Ectodermal cell (in vitro differentiated cells): ENCODE data around the gene CEBPZ.
A peak's percentile ranks its signal among the peaks of the same experiment; 100 is the strongest.

Source experiments
- H3K27ac ChIP-seq: 2 replicates; pipeline ENCODE4 v1.7.0; 2013; ENCODE audit warnings: mild to moderate bottlenecking, low read depth, low read length; ENCODE audit not compliant: insufficient read depth, poor library complexity, severe bottlenecking
- H3K27me3 ChIP-seq: 2 replicates; pipeline ENCODE4 v1.7.0; 2013; ENCODE audit warnings: mild to moderate bottlenecking, low read length; ENCODE audit not compliant: insufficient read depth, control insufficient read depth, poor library complexity, severe bottlenecking
- H3K36me3 ChIP-seq: one replicate; pipeline ENCODE4 v1.7.0; 2013; ENCODE audit warnings: low read length; ENCODE audit not compliant: control insufficient read depth, insufficient read depth
- H3K4me1 ChIP-seq: one replicate; pipeline ENCODE4 v1.7.0; 2013; ENCODE audit warnings: low read length; ENCODE audit not compliant: control insufficient read depth, insufficient read depth
- H3K4me3 ChIP-seq: 2 replicates; pipeline ENCODE4 v1.7.0; 2013; ENCODE audit warnings: low read depth, low read length, control low read depth; ENCODE audit not compliant: insufficient read depth
- H3K9me3 ChIP-seq: 2 replicates; pipeline ENCODE4 v1.7.0; 2013; ENCODE audit warnings: mild to moderate bottlenecking, low read length, moderate library complexity; ENCODE audit not compliant: control insufficient read depth
- WGBS, 2 experiments: methylation state at CpG; one replicate each; pipeline ENCODE4 v1.1.7; 2013; ENCODE audit warnings: missing lambda C conversion rate in 2 of 2; 5-methylcytosine and 5-hydroxymethylcytosine counted together

Gene CEBPZ

GRCh38 chr2:37156071-37156856, 75.1 kb downstream of the CEBPZ start:
- Histone ChIP-seq H3K4me3 (peak overlapping the region; percentile 72), H3K36me3 (no peaks in the 10 kb centered on the region), H3K27me3 (peaks cover 8% of the 10 kb centered on the region), H3K4me1 (peaks cover 8% of the 10 kb centered on the region), H3K27ac (no peak overlapping the region), H3K9me3 (no peaks in the 10 kb centered on the region)
- 13 to 14% methylated on average over 27 of the region's 27 CpGs for WGBS, 2 experiments

GRCh38 chr2:37154785-37155184, 76.6 kb downstream of the CEBPZ start:
- 91 to 94% methylated on average over 4 of the region's 4 CpGs for WGBS, 2 experiments
- Histone ChIP-seq H3K27ac (no peak overlapping the region), H3K4me3 (no peak overlapping the region), H3K27me3 (peaks cover 8% of the 10 kb centered on the region), H3K4me1 (peaks cover 8% of the 10 kb centered on the region), H3K9me3 (no peaks in the 10 kb centered on the region), H3K36me3 (no peaks in the 10 kb centered on the region)

- WGBS, 2 experiments, result 77 to 95% methylated on average over 3 to 5 of the region's 5 CpGs
- Histone ChIP-seq H3K27me3 (peaks cover 8% of the 10 kb centered on the region), H3K36me3 (no peaks in the 10 kb centered on the region), H3K4me3 (no peak overlapping the region), H3K4me1 (peaks cover 8% of the 10 kb centered on the region), H3K27ac (no peak overlapping the region), H3K9me3 (no peaks in the 10 kb centered on the region)
Observed at GRCh38 chr2:37153224-37153623, 78.2 kb downstream of the CEBPZ start.
